OCI-LY3 (cell line): ENCODE results near the gene EHD3.

Experiments
- EZH2phosphoT487 ChIP-seq: fragments of 200-600 bp; shearing (Covaris generic); IDR thresholded peaks from 2 replicates; pipeline ENCODE4 v1.6.1; 2018; ENCODE audit warnings: antibody characterized with exemption, mixed run types, low read depth
- TF ChIP-seq, protein P1 (sequence below): fragments of 200-600, 300-600 bp; sonication (generic); IDR thresholded peaks from 2 replicates; pipeline ENCODE4 v1.5.1; 2014; ENCODE audit warnings: antibody characterized with exemption, low read length, low read depth

DNA sequence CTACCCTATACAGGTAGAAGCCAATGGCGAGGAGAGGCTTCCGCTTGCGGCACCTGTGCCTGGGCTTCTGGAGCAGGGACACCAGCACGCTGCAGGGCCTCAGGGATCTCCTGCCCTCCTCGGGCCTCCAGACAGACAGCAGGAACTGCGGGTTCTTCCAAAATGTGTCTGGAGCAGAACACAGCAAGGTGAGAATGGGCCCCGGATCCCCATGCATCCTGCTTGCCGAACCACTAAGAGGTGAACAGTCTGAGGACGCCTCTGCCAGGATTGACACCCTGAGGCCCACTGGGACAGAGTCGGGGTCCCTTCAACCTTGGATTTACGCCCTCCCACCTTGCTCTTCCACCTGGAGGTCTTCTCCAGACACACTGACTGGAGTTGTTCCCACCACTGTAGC lies 42.0 kb upstream of the EHD3 start:
- TF ChIP-seq, protein P1, sequence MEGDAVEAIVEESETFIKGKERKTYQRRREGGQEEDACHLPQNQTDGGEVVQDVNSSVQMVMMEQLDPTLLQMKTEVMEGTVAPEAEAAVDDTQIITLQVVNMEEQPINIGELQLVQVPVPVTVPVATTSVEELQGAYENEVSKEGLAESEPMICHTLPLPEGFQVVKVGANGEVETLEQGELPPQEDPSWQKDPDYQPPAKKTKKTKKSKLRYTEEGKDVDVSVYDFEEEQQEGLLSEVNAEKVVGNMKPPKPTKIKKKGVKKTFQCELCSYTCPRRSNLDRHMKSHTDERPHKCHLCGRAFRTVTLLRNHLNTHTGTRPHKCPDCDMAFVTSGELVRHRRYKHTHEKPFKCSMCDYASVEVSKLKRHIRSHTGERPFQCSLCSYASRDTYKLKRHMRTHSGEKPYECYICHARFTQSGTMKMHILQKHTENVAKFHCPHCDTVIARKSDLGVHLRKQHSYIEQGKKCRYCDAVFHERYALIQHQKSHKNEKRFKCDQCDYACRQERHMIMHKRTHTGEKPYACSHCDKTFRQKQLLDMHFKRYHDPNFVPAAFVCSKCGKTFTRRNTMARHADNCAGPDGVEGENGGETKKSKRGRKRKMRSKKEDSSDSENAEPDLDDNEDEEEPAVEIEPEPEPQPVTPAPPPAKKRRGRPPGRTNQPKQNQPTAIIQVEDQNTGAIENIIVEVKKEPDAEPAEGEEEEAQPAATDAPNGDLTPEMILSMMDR: no peak
- no peak for TF ChIP-seq EZH2phosphoT487
